Measurements from ENCODE around the gene COL3A1. TPM values are rescaled to one million over a fixed set of nuclear protein-coding genes. Genes with fewer than 3 reads are reported as not detected.

Gene COL3A1
- total and polyA plus RNA-seq, 2 experiments from 2014 or later: 155 to 159 TPM

GRCh38 chr2:189057316-189057715 is 83.1 kb downstream of the COL3A1 start:
- Histone ChIP-seq H3K27ac (no peak overlapping the region), H3K4me3 (no peak overlapping the region), H3K27me3 (no peaks in the 10 kb centered on the region), H3K4me1 (ENCODE audit: low read depth) (no peaks in the 10 kb centered on the region), H3K36me3 (no peaks in the 10 kb centered on the region), H3K9me3 (ENCODE audit: low read depth) (no peaks in the 10 kb centered on the region)
- no peak for DNase-seq (ENCODE audit: low read depth in 1 of 2, low spot score in 1 of 2)
- no peak for TF ChIP-seq CTCF (IDR thresholded peaks at IDR 0.05; ENCODE audit: low read depth, low read length)

GRCh38 chr2:189060096-189060642 is 86.0 kb downstream of the COL3A1 start:
- no peaks in the 10 kb centered on the region for H3K36me3 ChIP-seq

More at GRCh38 chr2:189060096-189060642, 86.0 kb downstream of the COL3A1 start:
- no peaks in the 10 kb centered on the region for H3K4me1 ChIP-seq (ENCODE audit: low read depth)
- no peak for DNase-seq (ENCODE audit: low read depth in 1 of 2, low spot score in 1 of 2)
- no peak overlapping the region for H3K27ac ChIP-seq
- H3K4me3 ChIP-seq: no peak overlapping the region
- TF ChIP-seq CTCF (IDR thresholded peaks at IDR 0.05; ENCODE audit: low read depth, low read length): no peak
- H3K27me3 ChIP-seq: no peaks in the 10 kb centered on the region
- H3K9me3 ChIP-seq (ENCODE audit: low read depth): no peaks in the 10 kb centered on the region

Other genes with a start within 250 kb of the COL3A1 start
- gene COL5A2, start 205.4 kb downstream of the COL3A1 start, total RNA-seq: 51.1 and 59.8 TPM in 2 replicates
- 15.0 and 29.5 TPM in 2 replicates for gene COL5A2, start 205.4 kb downstream of the COL3A1 start, polyA plus RNA-seq